HG02642 (cell line): ENCODE data around the gene TMEM42.

Experiments
- ATAC-seq: cut with Tn5 transposase; IDR thresholded peaks from one replicate; pipeline ENCODE4 v1.9.1; 2021; ENCODE audit warnings: mild to moderate bottlenecking; ENCODE audit not compliant: unreplicated experiment, poor library complexity

TMEM42 gene

GRCh38 chr3:44906997-44907396 is 45.3 kb downstream of the TMEM42 start:
- no peak for ATAC-seq

- ATAC-seq = no peak
Measured at GRCh38 chr3:44907612-44908011, 45.9 kb downstream of the TMEM42 start.

GRCh38 chr3:44909063-44909462 is 47.4 kb downstream of the TMEM42 start:
- ATAC-seq = no peak

- ATAC-seq = no peak
Measured at GRCh38 chr3:44910693-44911092, 49.0 kb downstream of the TMEM42 start.

GRCh38 chr3:44913868-44914468 is 52.3 kb downstream of the TMEM42 start:
- peak; percentile 63 for ATAC-seq

- no peak for ATAC-seq
Measured at GRCh38 chr3:44914936-44915335, 53.2 kb downstream of the TMEM42 start.
